PC-3 (cell line): ENCODE results near the gene NINL.

Experiments
- CTCF ChIP-seq: fragments of 300-600 bp; sonication (generic); conservative IDR thresholded peaks from 2 replicates; pipeline ENCODE4 v1.5.1; 2017; ENCODE audit warnings: antibody characterized with exemption, low read depth, mild to moderate bottlenecking, low read length
- EZH2 ChIP-seq: fragments of 300-600 bp; sonication (generic); IDR thresholded peaks from one replicate; pipeline ENCODE4 v1.6.1; 2017; ENCODE audit warnings: antibody characterized with exemption, mild to moderate bottlenecking, low read length; ENCODE audit not compliant: unreplicated experiment
- EZH2phosphoT487 ChIP-seq: fragments of 300-600 bp; sonication (generic); IDR thresholded peaks from 2 replicates; pipeline ENCODE4 v1.6.1; 2018; ENCODE audit warnings: mild to moderate bottlenecking, antibody characterized with exemption, low read length, borderline replicate concordance

DNA sequence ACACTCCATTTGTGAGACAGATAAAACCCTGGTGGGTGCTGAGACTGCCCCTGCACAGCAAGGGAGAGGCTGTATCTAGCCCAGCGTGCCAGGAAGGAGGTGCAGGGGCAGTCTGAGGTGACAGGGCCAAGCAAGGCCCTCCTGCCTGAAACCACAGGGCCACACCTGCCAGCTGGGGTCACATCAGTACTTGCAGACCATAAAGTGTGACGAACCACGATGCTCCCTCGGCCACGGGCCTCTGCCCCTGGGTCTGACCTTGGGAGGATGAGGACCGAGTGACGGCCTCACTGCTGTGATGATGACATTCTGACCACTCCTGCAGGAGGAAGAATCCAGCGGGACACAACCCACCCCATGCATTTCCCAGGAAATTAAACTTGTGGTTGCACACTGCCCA lies 75.1 kb downstream of the NINL start:
- no peak for TF ChIP-seq EZH2phosphoT487
- TF ChIP-seq CTCF = no peak
- no peak for TF ChIP-seq EZH2
